SK-N-SH treated with all-trans-retinoic acid at 6 μM for 48 hours (cell line): Measurements from ENCODE around the gene RYR1.

Experiments used
- CSRNP3 ChIP-seq: fragments of 250-450 bp; sonication (Bioruptor Pico); IDR thresholded peaks from 2 replicates; pipeline ENCODE4 v1.5.1; 2021; ENCODE audit warnings: mild to moderate bottlenecking, moderate library complexity
- PATZ1 ChIP-seq: fragments of 250-450 bp; sonication (Bioruptor Pico); IDR thresholded peaks from 2 replicates; pipeline ENCODE4 v1.8.0; 2020; ENCODE audit warnings: mild to moderate bottlenecking, moderate library complexity, borderline replicate concordance

- TF ChIP-seq PATZ1 (no peak), CSRNP3 (CRISPR knock-in tag) (no peak)
These were observed 19.2 kb downstream of the RYR1 start for GRCh38 chr19:38452430-38453366.
